ENCODE data around the gene CEP19. TPM values are rescaled to one million over a fixed set of nuclear protein-coding genes. Genes with fewer than 3 reads are reported as not detected.

The CEP19 gene
- total RNA-seq, 1 donor from 2014 or later = 2.5 TPM

GRCh38 chr3:196670339-196670738 is 41.7 kb downstream of the CEP19 start:
- peak overlapping the region; percentile 15 for H3K27ac Mint-ChIP-seq
- no peaks in the 10 kb centered on the region for H3K36me3 Mint-ChIP-seq (ENCODE audit: insufficient read depth)
- peaks cover 14% of the 10 kb centered on the region for H3K4me1 Mint-ChIP-seq (ENCODE audit: low read depth)

GRCh38 chr3:196667056-196667825 is 44.8 kb downstream of the CEP19 start:
- Mint-ChIP-seq H3K27me3 (peaks cover 4% of the 10 kb centered on the region), H3K4me3 (ENCODE audit: low read depth) (no peak overlapping the region), H3K36me3 (ENCODE audit: insufficient read depth) (no peaks in the 10 kb centered on the region), H3K27ac (no peak overlapping the region), H3K9me3 (ENCODE audit: low read depth) (no peaks in the 10 kb centered on the region), H3K4me1 (ENCODE audit: low read depth) (peaks cover 14% of the 10 kb centered on the region)
- no peak for DNase-seq (ENCODE audit: low spot score, unreplicated experiment)
- TF ChIP-seq CTCF (IDR thresholded peaks at IDR 0.05; ENCODE audit: unreplicated experiment) = no peak

More at GRCh38 chr3:196670339-196670738, 41.7 kb downstream of the CEP19 start:
- peaks cover 4% of the 10 kb centered on the region for H3K27me3 Mint-ChIP-seq
- DNase-seq (ENCODE audit: low spot score, unreplicated experiment) = no peak
- H3K4me3 Mint-ChIP-seq (ENCODE audit: low read depth) = no peak overlapping the region
- no peak for TF ChIP-seq CTCF (IDR thresholded peaks at IDR 0.05; ENCODE audit: unreplicated experiment)
- no peaks in the 10 kb centered on the region for H3K9me3 Mint-ChIP-seq (ENCODE audit: low read depth)

- H3K4me3 Mint-ChIP-seq (ENCODE audit: low read depth) = no peak overlapping the region
- no peak for TF ChIP-seq CTCF (IDR thresholded peaks at IDR 0.05; ENCODE audit: unreplicated experiment)
- H3K27me3 Mint-ChIP-seq = peaks cover 4% of the 10 kb centered on the region
- peaks cover 14% of the 10 kb centered on the region for H3K4me1 Mint-ChIP-seq (ENCODE audit: low read depth)
- no peaks in the 10 kb centered on the region for H3K9me3 Mint-ChIP-seq (ENCODE audit: low read depth)
- peak overlapping the region; percentile 76 for H3K27ac Mint-ChIP-seq
- DNase-seq (ENCODE audit: low spot score, unreplicated experiment) = no peak
- H3K36me3 Mint-ChIP-seq (ENCODE audit: insufficient read depth) = no peaks in the 10 kb centered on the region
Measured at GRCh38 chr3:196666001-196666867, 45.8 kb downstream of the CEP19 start.

- Mint-ChIP-seq H3K9me3 (ENCODE audit: low read depth) (no peaks in the 10 kb centered on the region), H3K27ac (no peak overlapping the region), H3K36me3 (ENCODE audit: insufficient read depth) (no peaks in the 10 kb centered on the region), H3K4me1 (ENCODE audit: low read depth) (peaks cover 6% of the 10 kb centered on the region), H3K4me3 (ENCODE audit: low read depth) (no peak overlapping the region), H3K27me3 (no peaks in the 10 kb centered on the region)
- no peak for DNase-seq (ENCODE audit: low spot score, unreplicated experiment)
- TF ChIP-seq CTCF (IDR thresholded peaks at IDR 0.05; ENCODE audit: unreplicated experiment) = no peak
Measured at GRCh38 chr3:196662711-196663571, 49.1 kb downstream of the CEP19 start.

- no peaks in the 10 kb centered on the region for H3K36me3 Mint-ChIP-seq (ENCODE audit: insufficient read depth)
Measured at GRCh38 chr3:196662033-196662432, 50.0 kb downstream of the CEP19 start.

More at GRCh38 chr3:196662033-196662432, 50.0 kb downstream of the CEP19 start:
- Mint-ChIP-seq H3K27ac (no peak overlapping the region), H3K9me3 (ENCODE audit: low read depth) (no peaks in the 10 kb centered on the region), H3K27me3 (no peaks in the 10 kb centered on the region), H3K4me1 (ENCODE audit: low read depth) (peaks cover 6% of the 10 kb centered on the region), H3K4me3 (ENCODE audit: low read depth) (no peak overlapping the region)
- TF ChIP-seq CTCF (IDR thresholded peaks at IDR 0.05; ENCODE audit: unreplicated experiment) = no peak
- DNase-seq (ENCODE audit: low spot score, unreplicated experiment) = no peak
